A549 (cell line): ENCODE results near the gene MAPRE2. TPM values are rescaled to one million over a fixed set of nuclear protein-coding genes. Genes with fewer than 3 reads are reported as not detected.

ENCODE experiments used
- ATAC-seq, 2 experiments: fragments of 200-7000 bp in 1 of 2; fragments of >200 bp in 1 of 2; cut with Nextera tagmentation in 1 of 2; cut with Tn5 transposase in 1 of 2; 3 replicates each; pipeline versions ENCODE4 v1.8.0 to v1.9.1; 2018 to 2020; ENCODE audit warnings: mild to moderate bottlenecking in 1 of 2, moderate library complexity in 1 of 2
- CTCF ChIA-PET: fragments of 300-600 bp; sonication (Branson Sonifier 250); formaldehyde crosslinking; extraction: SDS; loops from one replicate; lab custom pipeline; 2021; ENCODE audit warnings: antibody characterized with exemption, inconsistent platforms; lab: Yijun Ruan, JAX
- POLR2A ChIA-PET: fragments of 350-600 bp; formaldehyde crosslinking; extraction: SDS; loops from one replicate; lab custom pipeline; 2021; ENCODE audit warnings: antibody characterized with exemption, inconsistent platforms; lab: Yijun Ruan, JAX
- DNase-seq, 2 experiments: peaks; one replicate each; pipeline versions ENCODE4 v3.0.0 to v3.0.0-alpha.2; 2011 to 2016; ENCODE audit warnings: low read depth in 1 of 2, low spot score in 1 of 2
- FAIRE-seq: peaks from 2 replicates; lab custom pipeline; 2011; peaks lifted over from hg19 to GRCh38; lab: Jason Lieb, UNC
- H3K27ac ChIP-seq, 2 experiments: fragments of >200 bp; sonication (Bioruptor Twin); formaldehyde crosslinking; 3 replicates each; pipeline ENCODE4 v1.5.1; 2016 to 2017
- H3K4me1 ChIP-seq: fragments of >200 bp; sonication (Bioruptor Twin); formaldehyde crosslinking; 3 replicates; pipeline ENCODE4 v1.6.1; 2016
- H3K4me2 ChIP-seq: fragments of >200 bp; sonication (Bioruptor Twin); formaldehyde crosslinking; 3 replicates; pipeline ENCODE4 v1.6.1; 2016
- H3K4me3 ChIP-seq: fragments of >200 bp; sonication (Bioruptor Twin); formaldehyde crosslinking; 3 replicates; pipeline ENCODE4 v1.5.1; 2016
- H3K9me3 ChIP-seq: fragments of >200 bp; sonication (Bioruptor Twin); formaldehyde crosslinking; 3 replicates; pipeline ENCODE4 v1.6.1; 2016
- ATOH8 ChIP-seq: fragments of 250-450 bp; sonication (Bioruptor Pico); IDR thresholded peaks from 2 replicates; pipeline ENCODE4 v1.5.0; 2020; ENCODE audit warnings: low read depth, mild to moderate bottlenecking, moderate library complexity
- BHLHE40 ChIP-seq: IDR thresholded peaks from 2 replicates; pipeline ENCODE4 v1.6.1; 2012; ENCODE audit warnings: low read depth, low read length, inconsistent platforms
- CHD4 ChIP-seq: fragments of 200-600 bp; sonication (generic); IDR thresholded peaks from 2 replicates; pipeline ENCODE4 v1.6.1; 2016; ENCODE audit warnings: antibody characterized with exemption, mild to moderate bottlenecking, borderline replicate concordance
- EHMT2 ChIP-seq: fragments of 200-600 bp; sonication (generic); IDR thresholded peaks from 2 replicates; pipeline ENCODE4 v1.6.1; 2016; ENCODE audit warnings: antibody characterized with exemption, low read depth, mild to moderate bottlenecking, moderate library complexity
- EP300 ChIP-seq, 2 experiments: fragments of >200 bp; sonication (Bioruptor Twin); formaldehyde crosslinking; IDR thresholded peaks; 2 replicates in 1 of 2; 3 replicates in 1 of 2; pipeline ENCODE4 v1.6.1; 2016 to 2017
- FOXS1 ChIP-seq: fragments of 250-450 bp; sonication (Bioruptor Pico); IDR thresholded peaks from 2 replicates; pipeline ENCODE4 v1.5.0; 2020; ENCODE audit warnings: mild to moderate bottlenecking, moderate library complexity
- HDAC2 ChIP-seq: fragments of 200-600 bp; sonication (generic); IDR thresholded peaks from 2 replicates; pipeline ENCODE4 v1.6.1; 2016
- HES2 ChIP-seq: fragments of >200 bp; sonication (Bioruptor Twin); formaldehyde crosslinking; IDR thresholded peaks from 2 replicates; pipeline ENCODE4 v1.6.1; 2016
- HEYL ChIP-seq: fragments of 250-450 bp; sonication (Bioruptor Pico); IDR thresholded peaks from 2 replicates; pipeline ENCODE4 v1.8.0; 2021; ENCODE audit warnings: mild to moderate bottlenecking, moderate library complexity
- HOXA7 ChIP-seq: fragments of 250-450 bp; sonication (Bioruptor Pico); IDR thresholded peaks from 2 replicates; pipeline ENCODE4 v1.5.0; 2020; ENCODE audit warnings: mild to moderate bottlenecking, moderate library complexity
- HOXB5 ChIP-seq: fragments of 250-450 bp; sonication (Bioruptor Pico); IDR thresholded peaks from 2 replicates; pipeline ENCODE4 v1.5.0; 2020; ENCODE audit warnings: mild to moderate bottlenecking, moderate library complexity
- KDM5A ChIP-seq: fragments of 200-600 bp; sonication (generic); IDR thresholded peaks from 2 replicates; pipeline ENCODE4 v1.6.1; 2016; ENCODE audit warnings: antibody characterized with exemption, mild to moderate bottlenecking
- MAFK ChIP-seq: fragments of 450-650 bp; IDR thresholded peaks from 2 replicates; pipeline ENCODE4 v1.6.1; 2014; ENCODE audit not compliant: partially characterized antibody
- MAX ChIP-seq: IDR thresholded peaks from 2 replicates; pipeline ENCODE4 v1.6.1; 2012
- MYC ChIP-seq: IDR thresholded peaks from 2 replicates; pipeline ENCODE4 v1.6.1; 2012; ENCODE audit warnings: mild to moderate bottlenecking, inconsistent platforms, low read length, improper control_type of control experiment, borderline replicate concordance
- NPAS2 ChIP-seq: fragments of 250-450 bp; sonication (Bioruptor Pico); IDR thresholded peaks from 2 replicates; pipeline ENCODE4 v1.8.0; 2022; ENCODE audit warnings: mild to moderate bottlenecking, moderate library complexity, borderline replicate concordance
- PBX3 ChIP-seq: IDR thresholded peaks from 2 replicates; pipeline ENCODE4 v1.6.1; 2012
- POLR2AphosphoS2 ChIP-seq: conservative IDR thresholded peaks from 2 replicates; pipeline ENCODE4 v1.6.1; 2012; ENCODE audit warnings: low read length, improper control_type of control experiment, inconsistent platforms
- ZC3H11A ChIP-seq: fragments of 450-650 bp; IDR thresholded peaks from 2 replicates; pipeline ENCODE4 v1.6.1; 2014; ENCODE audit warnings: antibody characterized with exemption, mild to moderate bottlenecking
- ZFP36 ChIP-seq: fragments of 450-650 bp; IDR thresholded peaks from 2 replicates; pipeline ENCODE4 v1.6.1; 2014; ENCODE audit warnings: borderline replicate concordance; ENCODE audit not compliant: partially characterized antibody
- ZSCAN20 ChIP-seq: fragments of 250-450 bp; sonication (Bioruptor Pico); IDR thresholded peaks from 2 replicates; pipeline ENCODE4 v1.8.0; 2022; ENCODE audit warnings: mild to moderate bottlenecking, moderate library complexity
- WGBS: methylation state at CpG from one replicate; pipeline ENCODE4 v1.1.6; 2017; ENCODE audit errors: missing lambda C conversion rate; 5-methylcytosine and 5-hydroxymethylcytosine counted together
- polyA plus RNA-seq, 4 experiments: library from polyadenylated mRNA; depleted of rRNA in 3 of 4; stranded (reverse); fragments of >200 nt; fragmentation: RNase III in 1 of 4; extraction: RNeasy Plus Mini Kit Qiagen cat#74134 plus additional on column Dnase treatment in 1 of 4; gene quantifications; 2 replicates in 3 of 4; 3 replicates in 1 of 4; pipeline ENCODE4 v1.2.3, GENCODE V29; 2011 to 2017

MAPRE2 gene
- polyA plus RNA-seq, 2 of the 4 experiments (the other 2 are of a cell fraction): 11.4 to 59.1 TPM

GRCh38 chr18:35171315-35171987, 130.2 kb downstream of the MAPRE2 start:
- POLR2A ChIA-PET: no interaction called here

GRCh38 chr18:35172009-35172408, 130.8 kb downstream of the MAPRE2 start:
- no peaks in the 10 kb centered on the region for H3K9me3 ChIP-seq
- ATAC-seq: no peak
- POLR2A ChIA-PET: no interaction called here
- no peak overlapping the region for H3K4me3 ChIP-seq
- no peak overlapping the region for H3K27ac ChIP-seq
- no peaks in the 10 kb centered on the region for H3K4me1 ChIP-seq
- TF ChIP-seq CHD4 (no peak), ATOH8 (no peak), HOXB5 (CRISPR knock-in tag) (no peak), MAFK (no peak), NPAS2 (CRISPR knock-in tag) (no peak), MYC (no peak), POLR2AphosphoS2 (no peak), BHLHE40 (no peak), HOXA7 (CRISPR knock-in tag) (no peak), FOXS1 (CRISPR knock-in tag) (no peak), ZFP36 (no peak), KDM5A (no peak), HEYL (CRISPR knock-in tag) (no peak), MAX (no peak), EHMT2 (no peak), HDAC2 (no peak), ZC3H11A (no peak)
- TF ChIP-seq, all 56 proteins: peak for 0
- no peak for FAIRE-seq
- CTCF ChIA-PET: no interaction called here
- H3K4me2 ChIP-seq: no peak overlapping the region
- no peak for DNase-seq
- whole genome bisulfite sequencing: 71% methylated on average over 3 of the region's 3 CpGs

More at GRCh38 chr18:35171315-35171987, 130.2 kb downstream of the MAPRE2 start:
- H3K4me2 ChIP-seq: no peak overlapping the region
- FAIRE-seq (no peak), ATAC-seq (no peak), DNase-seq (no peak)
- H3K27ac ChIP-seq: no peak overlapping the region
- no peaks in the 10 kb centered on the region for H3K9me3 ChIP-seq
- 18% methylated on average over 5 of the region's 5 CpGs for WGBS
- CTCF ChIA-PET: no interaction called here
- H3K4me1 ChIP-seq: no peaks in the 10 kb centered on the region
- H3K4me3 ChIP-seq: no peak overlapping the region
- TF ChIP-seq KDM5A: no peak
- no peak for TF ChIP-seq EP300 (IDR thresholded peaks at IDR 0.05)
- TF ChIP-seq ATOH8: no peak
- no peak for TF ChIP-seq ZSCAN20
- no peak for TF ChIP-seq HOXA7 (CRISPR knock-in tag)
- no peak for TF ChIP-seq HES2
- no peak for TF ChIP-seq PBX3
